HCT116 (cell line): ENCODE data around the gene DNAH10. TPM values are rescaled to one million over a fixed set of nuclear protein-coding genes. Genes with fewer than 3 reads are reported as not detected.
A peak's percentile ranks its signal among the peaks of the same experiment; 100 is the strongest.

Source experiments
- ATAC-seq: fragments of 200-7000 bp; cut with Tn5 transposase; 2 replicates; pipeline ENCODE4 v1.9.1; 2020; ENCODE audit warnings: mild to moderate bottlenecking, moderate library complexity
- BruUV-seq: library from RNA; stranded (reverse); fragments of 400-500 nt; replicated peaks from 2 replicates; lab custom pipeline; 2021; lab: Mats Ljungman, UMichigan
- CTCF ChIA-PET: fragments of 300-600 bp; sonication (Branson Sonifier 250); formaldehyde crosslinking; loops from one replicate; lab custom pipeline; 2021; ENCODE audit warnings: antibody characterized with exemption; lab: Charles Lee
- POLR2A ChIA-PET: fragments of 300-600, 350-600 bp; sonication (Branson Sonifier 250); formaldehyde crosslinking; loops from one replicate; lab custom pipeline; 2021; ENCODE audit warnings: antibody characterized with exemption; lab: Charles Lee
- RAD21 ChIA-PET, 2 experiments: fragments of 300-600 bp; sonication (Branson Sonifier 250); formaldehyde crosslinking; loops; one replicate each; lab custom pipeline; 2023; ENCODE audit warnings: low total read pairs in 2 of 2; ENCODE audit not compliant: uncharacterized antibody in 2 of 2, unreplicated experiment in 2 of 2, low non-redundant PET in 1 of 2; lab: Charles Lee
- DNase-seq: peaks from one replicate; pipeline ENCODE4 v3.0.0-alpha.2; 2010; ENCODE audit warnings: low read depth, low spot score
- H2AFZ ChIP-seq: fragments of 200-600 bp; shearing (Covaris generic), sonication (generic); 2 replicates; pipeline ENCODE4 v1.6.1; 2017; ENCODE audit warnings: low read depth, mixed run types, mixed read lengths, antibody characterized with exemption, low read length; ENCODE audit not compliant: poor library complexity, severe bottlenecking
- H3K27ac ChIP-seq: 2 replicates; pipeline ENCODE4 v1.5.1; 2012; ENCODE audit warnings: low read depth, low read length
- H3K27me3 ChIP-seq: fragments of 200-600 bp; sonication (generic); 2 replicates; pipeline ENCODE4 v1.6.1; 2016; ENCODE audit warnings: mixed run types, low read length, mixed read lengths; ENCODE audit not compliant: insufficient read depth
- H3K36me3 ChIP-seq, 2 experiments: fragments of 200-500 bp in 1 of 2; fragments of 200-600 bp in 1 of 2; sonication (Bioruptor generic) in 1 of 2; sonication (generic) in 1 of 2; 2 replicates each; pipeline versions ENCODE4 v1.5.1 to v1.6.1; 2014 to 2016; ENCODE audit warnings: low read length in 2 of 2, inconsistent platforms in 1 of 2, mixed read lengths in 1 of 2, mixed run types in 1 of 2; ENCODE audit not compliant: insufficient read depth in 2 of 2, control insufficient read depth in 1 of 2
- H3K4me1 ChIP-seq, 2 experiments: fragments of 200-600 bp in 1 of 2; sonication (generic) in 1 of 2; 2 replicates each; pipeline versions ENCODE4 v1.5.1 to v1.6.1; 2012 to 2017; ENCODE audit warnings: low read length in 2 of 2, inconsistent platforms in 1 of 2, mild to moderate bottlenecking in 1 of 2, mixed read lengths in 1 of 2, mixed run types in 1 of 2, moderate library complexity in 1 of 2; ENCODE audit not compliant: insufficient read depth in 2 of 2, control insufficient read depth in 1 of 2
- H3K4me2 ChIP-seq: fragments of 200-600 bp; sonication (generic); 2 replicates; pipeline ENCODE4 v1.6.1; 2017; ENCODE audit warnings: mixed run types, low read length, mixed read lengths
- H3K4me3 ChIP-seq, 2 experiments: fragments of 200-600 bp in 1 of 2; sonication (generic) in 1 of 2; replicated peaks in 1 of 2; 2 replicates each; pipeline ENCODE4 v1.5.1; 2011 to 2016; ENCODE audit warnings: low read length in 2 of 2, control low read depth in 1 of 2, low read depth in 1 of 2, mild to moderate bottlenecking in 1 of 2, mixed read lengths in 1 of 2, mixed run types in 1 of 2
- H3K79me2 ChIP-seq: fragments of 200-600 bp; sonication (generic); 2 replicates; pipeline ENCODE4 v1.6.1; 2017; ENCODE audit warnings: mild to moderate bottlenecking, mixed run types, low read length, moderate library complexity, mixed read lengths; ENCODE audit not compliant: insufficient read depth
- H3K9ac ChIP-seq: fragments of 200-600 bp; sonication (generic); 2 replicates; pipeline ENCODE4 v1.6.1; 2016; ENCODE audit warnings: low read length, mixed read lengths
- H3K9me2 ChIP-seq: fragments of 200-600 bp; sonication (generic), shearing (Covaris generic); 2 replicates; pipeline ENCODE4 v1.6.1; 2017; ENCODE audit warnings: mixed run types, mild to moderate bottlenecking, moderate library complexity; ENCODE audit not compliant: insufficient read depth
- H3K9me3 ChIP-seq, 2 experiments: fragments of 200-500 bp in 1 of 2; fragments of 200-600 bp in 1 of 2; sonication (Bioruptor generic) in 1 of 2; sonication (generic) in 1 of 2; 2 replicates each; pipeline ENCODE4 v1.6.1; 2014 to 2017; ENCODE audit warnings: low read length in 2 of 2, mixed read lengths in 2 of 2, inconsistent platforms in 1 of 2, low read depth in 1 of 2, mild to moderate bottlenecking in 1 of 2, mixed run types in 1 of 2, moderate library complexity in 1 of 2; ENCODE audit not compliant: control insufficient read depth in 1 of 2, insufficient read depth in 1 of 2
- H4K20me1 ChIP-seq: fragments of 200-600 bp; sonication (generic), shearing (Covaris generic); 2 replicates; pipeline ENCODE4 v1.6.1; 2017; ENCODE audit warnings: mixed run types, mild to moderate bottlenecking, moderate library complexity; ENCODE audit not compliant: insufficient read depth
- CBX3 ChIP-seq: IDR thresholded peaks from 2 replicates; pipeline ENCODE4 v1.6.1; 2012; ENCODE audit warnings: low read depth
- CEBPB ChIP-seq: IDR thresholded peaks from 2 replicates; pipeline ENCODE4 v1.6.1; 2012; ENCODE audit warnings: low read depth
- EGR1 ChIP-seq: IDR thresholded peaks from 2 replicates; pipeline ENCODE4 v1.6.1; 2012; ENCODE audit warnings: low read depth
- ELF1 ChIP-seq: IDR thresholded peaks from 2 replicates; pipeline ENCODE4 v1.6.1; 2012; ENCODE audit warnings: low read depth, borderline replicate concordance
- EZH2phosphoT487 ChIP-seq: fragments of 200-600 bp; IDR thresholded peaks from 2 replicates; pipeline ENCODE4 v1.6.1; 2018; ENCODE audit warnings: antibody characterized with exemption, borderline replicate concordance
- FOSL1 ChIP-seq: IDR thresholded peaks from 2 replicates; pipeline ENCODE4 v1.6.1; 2012; ENCODE audit warnings: low read depth
- JUND ChIP-seq: IDR thresholded peaks from 2 replicates; pipeline ENCODE4 v1.6.1; 2012
- MAX ChIP-seq: IDR thresholded peaks from 2 replicates; pipeline ENCODE4 v1.6.1; 2012
- POLR2AphosphoS5 ChIP-seq: IDR thresholded peaks from 2 replicates; pipeline ENCODE4 v1.6.1; 2011; ENCODE audit warnings: mild to moderate bottlenecking, low read depth, low read length, moderate library complexity
- RAD21 ChIP-seq: IDR thresholded peaks from 2 replicates; pipeline ENCODE4 v1.6.1; 2012; ENCODE audit warnings: low read depth, mild to moderate bottlenecking
- SIN3A ChIP-seq: IDR thresholded peaks from 2 replicates; pipeline ENCODE4 v1.6.1; 2012; ENCODE audit warnings: low read depth
- SP1 ChIP-seq: IDR thresholded peaks from 2 replicates; pipeline ENCODE4 v1.6.1; 2012; ENCODE audit warnings: low read depth
- TCF7L2 ChIP-seq: IDR thresholded peaks from 2 replicates; pipeline ENCODE4 v1.7.0; 2011; ENCODE audit warnings: borderline replicate concordance, inconsistent platforms; ENCODE audit not compliant: insufficient read depth, insufficient read length; ENCODE audit errors: extremely low read depth
- YY1 ChIP-seq: IDR thresholded peaks from 2 replicates; pipeline ENCODE4 v1.6.1; 2011; ENCODE audit warnings: low read length, low read depth, moderate library complexity, mild to moderate bottlenecking; ENCODE audit not compliant: insufficient replicate concordance; ENCODE audit errors: extremely low read depth
- ZNF274 ChIP-seq: fragments of 200-500 bp; sonication (Bioruptor generic); IDR thresholded peaks from 2 replicates; pipeline ENCODE4 v1.6.1; 2014; ENCODE audit warnings: mild to moderate bottlenecking, low read depth, low read length, inconsistent platforms
- intact Hi-C: fragments of 100-400 bp; cut with micrococcal nuclease; formaldehyde crosslinking; loops from 2 replicates; pipeline ENCODE4 v1.10.0; 2022
- total RNA-seq: library from RNA; stranded (reverse); gene quantifications from one replicate; pipeline ENCODE4 v1.2.1, GENCODE V29; 2021; ENCODE audit not compliant: unreplicated experiment
- TF ChIP-seq, protein P1 (sequence below): IDR thresholded peaks from 2 replicates; pipeline ENCODE4 v1.6.1; 2012

Gene DNAH10
- total RNA-seq, 1 experiment from 2014 or later: 1.3 TPM

GRCh38 chr12:123762715-123763052, 583 bp downstream of the DNAH10 start:
- no peak overlapping the region for H3K27ac ChIP-seq
- TF ChIP-seq TCF7L2 (no peak), EZH2phosphoT487 (no peak), RAD21 (no peak), SIN3A (no peak), FOSL1 (no peak), ZNF274 (no peak), CBX3 (no peak), SP1 (no peak), ELF1 (no peak), MAX (no peak), JUND (no peak), YY1 (no peak), CEBPB (no peak), POLR2AphosphoS5 (no peak), EGR1 (no peak)
- TF ChIP-seq, protein P1, sequence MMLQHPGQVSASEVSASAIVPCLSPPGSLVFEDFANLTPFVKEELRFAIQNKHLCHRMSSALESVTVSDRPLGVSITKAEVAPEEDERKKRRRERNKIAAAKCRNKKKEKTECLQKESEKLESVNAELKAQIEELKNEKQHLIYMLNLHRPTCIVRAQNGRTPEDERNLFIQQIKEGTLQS: no peak
- BruUV-seq: no TSS peak
- no peaks in the 10 kb centered on the region for H3K4me1 ChIP-seq
- ChIA-PET RAD21 (no interaction called here), CTCF (no interaction called here), POLR2A (no interaction called here)
- H4K20me1 ChIP-seq: no peaks in the 10 kb centered on the region
- H3K9me3 ChIP-seq: no peaks in the 10 kb centered on the region
- no peak overlapping the region for H3K9ac ChIP-seq
- H3K36me3 ChIP-seq: no peaks in the 10 kb centered on the region
- DNase-seq (no peak), ATAC-seq (0 out of 2 replicates have a peak, but pooled peaks have one; percentile 14)
- no peak overlapping the region for H3K4me2 ChIP-seq
- no peak overlapping the region for H3K4me3 ChIP-seq
- H3K9me2 ChIP-seq: no peaks in the 10 kb centered on the region
- intact Hi-C loops: no loop called here
- no peaks in the 10 kb centered on the region for H3K79me2 ChIP-seq
- no peaks in the 10 kb centered on the region for H3K27me3 ChIP-seq
- no peak overlapping the region for H2AFZ ChIP-seq
